HG02642 (cell line): ENCODE measurements around the gene CAMKMT.
"Not testable (repeated sequence)": the region's sequence is repeated elsewhere in the genome, so short reads cannot be mapped to it uniquely, and the experiment has no call there.

Experiments used
- ATAC-seq: cut with Tn5 transposase; IDR thresholded peaks from one replicate; pipeline ENCODE4 v1.9.1; 2021; ENCODE audit warnings: mild to moderate bottlenecking; ENCODE audit not compliant: unreplicated experiment, poor library complexity

CAMKMT gene

DNA sequence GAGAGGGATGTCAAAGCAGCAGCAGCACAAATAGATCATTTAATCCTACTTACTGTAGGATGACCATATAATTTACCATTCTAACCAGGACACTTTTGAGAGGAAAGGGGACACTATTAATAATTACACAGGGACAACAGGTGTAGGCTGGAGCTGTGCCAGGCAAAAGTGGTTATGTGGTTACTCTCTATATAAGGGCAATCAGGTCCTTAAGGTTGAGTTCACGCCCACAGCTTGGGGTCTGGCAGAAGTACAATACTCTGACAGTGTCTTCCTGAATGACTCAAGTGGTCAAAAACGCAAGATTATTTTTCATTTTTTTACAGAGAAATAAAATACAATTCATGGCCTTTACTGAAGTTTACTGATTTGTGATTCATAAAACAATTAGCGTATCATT lies 3.2 kb upstream of the CAMKMT start:
- no peak for ATAC-seq

DNA sequence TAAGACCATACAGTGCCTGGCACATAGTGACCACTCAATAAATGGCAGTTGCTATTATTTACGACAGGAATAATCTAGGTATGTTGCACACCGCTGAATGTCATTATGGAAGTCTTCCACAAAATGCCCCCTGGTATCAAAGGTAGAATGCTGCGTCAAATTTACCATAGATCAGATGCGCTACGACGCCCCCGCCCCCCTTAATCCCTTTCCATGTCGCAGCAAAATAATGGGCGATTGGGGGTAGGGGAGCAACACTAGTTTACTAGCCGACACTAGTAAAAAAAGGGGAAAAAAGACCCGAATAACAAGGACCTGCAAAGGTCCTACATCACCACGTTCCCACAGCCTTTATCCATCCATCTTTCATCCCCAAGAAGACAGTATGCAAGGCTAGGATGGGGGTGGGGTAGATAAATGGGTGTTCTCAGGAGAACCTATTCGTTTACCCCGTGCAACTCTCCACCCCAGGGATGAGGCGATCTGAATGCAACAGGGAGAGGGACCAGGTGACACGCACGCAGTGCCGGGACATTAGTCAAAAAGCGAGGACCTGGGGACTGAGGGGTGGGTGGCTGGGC lies 908 bp upstream of the CAMKMT start:
- ATAC-seq, result no peak

DNA sequence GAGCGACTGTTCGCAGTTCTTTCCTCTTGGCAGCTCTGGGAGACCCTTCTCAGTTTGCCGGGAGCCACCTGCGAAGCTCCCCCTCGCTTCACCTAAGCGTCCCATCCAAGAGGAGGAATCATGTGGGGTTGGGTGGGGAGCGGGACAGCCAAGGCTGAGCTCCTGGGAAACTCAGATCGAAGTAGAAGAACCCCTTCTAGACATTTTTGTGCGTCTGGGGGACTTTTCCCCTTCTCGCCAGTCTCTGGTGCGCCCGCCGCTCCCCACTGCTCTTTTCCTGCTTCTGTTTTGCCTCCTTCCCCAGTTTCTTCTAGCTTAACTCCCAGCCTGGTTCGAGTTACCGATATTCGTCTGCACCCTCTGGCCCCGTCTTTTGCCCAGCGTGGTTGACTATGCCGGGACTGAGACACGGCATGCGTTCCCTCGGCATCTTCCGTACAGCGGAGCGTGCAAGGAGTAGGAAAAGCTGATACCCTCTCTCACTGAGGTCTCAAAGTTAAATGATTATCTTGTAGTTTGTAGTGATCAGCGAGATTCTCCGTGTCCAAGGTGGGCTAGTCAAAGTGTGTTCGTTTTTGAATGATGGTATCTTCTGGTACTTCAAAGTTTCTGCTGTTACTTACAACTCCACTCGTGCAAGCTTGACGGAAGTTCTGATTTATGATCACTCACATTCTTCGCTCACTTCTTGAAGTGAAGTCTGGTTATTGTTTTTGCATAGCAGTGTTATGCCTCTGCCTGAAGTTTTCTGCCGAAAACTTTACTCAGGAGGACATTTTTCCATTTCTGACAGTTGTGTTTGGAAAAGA lies 664 bp downstream of the CAMKMT start:
- ATAC-seq, result peak; percentile 18

DNA sequence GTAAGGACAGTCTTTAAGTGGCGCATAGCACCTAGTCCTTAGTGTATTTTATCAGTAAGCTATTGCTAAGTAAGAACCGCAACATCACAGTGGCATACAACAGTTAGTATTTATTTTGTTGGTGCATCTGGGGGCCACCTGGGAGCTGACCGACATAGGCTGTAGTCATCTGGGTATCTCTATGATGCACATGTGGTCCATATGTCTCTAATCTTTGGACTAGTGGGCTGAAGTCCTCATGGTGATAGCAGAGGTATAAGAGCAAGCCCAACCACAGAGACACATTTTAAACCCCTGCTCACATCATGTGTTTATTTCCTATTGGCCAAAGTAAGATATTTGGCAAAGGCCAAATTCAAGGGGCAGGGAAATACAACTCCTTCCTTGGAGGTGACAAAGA lies 2.9 kb downstream of the CAMKMT start:
- ATAC-seq, result no peak

DNA sequence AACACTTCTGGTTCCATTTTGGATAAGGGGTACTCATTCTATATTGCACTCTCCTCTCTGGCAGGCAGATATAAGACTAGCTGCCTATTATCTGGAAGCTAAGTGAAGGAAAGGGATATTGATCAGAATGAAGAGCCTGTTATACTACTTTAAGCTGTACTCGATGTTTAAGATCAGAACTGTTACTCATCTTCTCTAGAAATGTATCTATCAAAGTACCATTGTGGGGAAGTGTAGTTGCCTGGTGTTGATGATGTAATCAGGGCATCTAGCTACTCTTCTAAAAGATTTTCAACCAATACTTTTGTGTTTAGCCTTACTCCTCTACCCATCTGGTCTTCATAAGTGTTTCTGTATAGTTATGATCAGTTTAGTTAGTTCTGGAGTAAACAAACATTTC lies 5.8 kb downstream of the CAMKMT start:
- no peak for ATAC-seq

DNA sequence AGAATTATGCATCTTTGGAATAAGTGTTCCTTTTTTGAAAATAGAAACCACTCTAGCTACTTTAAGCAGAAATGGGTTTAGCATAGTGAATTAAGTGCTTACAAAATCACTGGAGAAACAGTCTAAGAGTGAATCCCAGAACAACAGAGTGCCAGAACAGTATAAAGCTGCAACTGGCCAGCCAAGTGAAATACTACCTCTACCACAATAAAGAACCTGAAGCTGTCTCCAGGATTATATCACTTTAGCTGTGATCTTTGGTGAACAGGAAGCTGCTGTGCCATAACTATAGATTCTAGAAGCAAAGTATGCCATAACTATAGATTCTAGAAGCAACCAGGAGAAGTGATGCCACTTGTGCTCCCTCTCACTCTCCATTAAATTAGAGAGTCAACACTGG lies 7.6 kb downstream of the CAMKMT start:
- no peak for ATAC-seq

DNA sequence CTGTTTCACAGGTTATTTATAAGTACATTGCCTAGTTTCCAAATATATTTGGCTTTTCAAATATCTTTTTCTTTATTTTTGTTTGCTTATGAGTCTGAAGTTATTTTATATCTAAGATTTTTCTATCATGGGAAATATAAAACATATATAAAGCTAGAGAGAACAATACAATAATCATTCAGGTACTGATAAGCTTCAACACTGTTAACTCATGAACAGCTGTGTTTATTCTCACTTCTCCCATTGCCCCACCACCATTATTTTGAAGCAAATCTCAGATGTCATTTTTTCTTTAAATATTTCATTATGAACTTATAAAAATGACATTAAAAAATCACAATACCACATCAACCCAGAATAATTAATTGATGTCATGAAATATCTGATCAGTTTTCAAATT lies 9.7 kb downstream of the CAMKMT start:
- no peak for ATAC-seq

DNA sequence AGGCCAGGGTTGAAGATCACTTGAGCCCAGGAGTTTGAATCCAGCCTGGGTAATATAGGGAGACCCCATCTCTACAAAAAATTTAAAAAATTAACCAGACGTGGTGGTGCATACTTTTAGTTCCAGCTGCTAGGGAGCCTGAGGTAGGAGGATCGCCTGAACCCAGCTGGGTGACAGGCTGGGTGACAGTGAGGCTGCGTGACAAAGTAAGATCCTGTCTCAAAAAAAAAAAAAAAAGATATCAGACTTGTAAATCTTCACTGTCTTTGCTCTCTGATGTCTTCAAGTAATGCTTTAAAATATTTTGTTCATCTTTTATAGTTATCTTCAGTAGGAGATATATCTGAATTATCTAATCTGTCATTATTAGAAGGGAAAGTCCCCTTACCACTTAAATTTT lies 10.5 kb downstream of the CAMKMT start:
- ATAC-seq, result no peak

DNA sequence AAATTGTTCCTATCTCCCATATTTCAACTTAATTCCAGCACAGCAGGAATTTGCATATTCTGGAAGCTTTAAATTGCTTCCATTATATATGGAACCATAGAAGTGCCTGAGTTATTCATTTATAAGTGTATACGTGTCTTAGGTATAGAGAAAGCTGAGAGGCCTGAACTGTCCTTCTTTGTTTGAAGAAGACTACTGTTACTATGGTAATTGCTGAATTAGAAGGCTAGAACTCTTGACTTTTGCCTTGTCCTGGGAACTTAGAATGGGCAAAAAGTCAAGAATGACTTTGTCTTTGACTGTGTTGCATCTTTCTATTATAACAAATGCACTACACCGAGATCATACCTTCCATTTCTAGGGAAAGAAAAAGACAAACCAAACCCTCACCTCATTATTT lies 15.7 kb downstream of the CAMKMT start:
- ATAC-seq, result no peak

DNA sequence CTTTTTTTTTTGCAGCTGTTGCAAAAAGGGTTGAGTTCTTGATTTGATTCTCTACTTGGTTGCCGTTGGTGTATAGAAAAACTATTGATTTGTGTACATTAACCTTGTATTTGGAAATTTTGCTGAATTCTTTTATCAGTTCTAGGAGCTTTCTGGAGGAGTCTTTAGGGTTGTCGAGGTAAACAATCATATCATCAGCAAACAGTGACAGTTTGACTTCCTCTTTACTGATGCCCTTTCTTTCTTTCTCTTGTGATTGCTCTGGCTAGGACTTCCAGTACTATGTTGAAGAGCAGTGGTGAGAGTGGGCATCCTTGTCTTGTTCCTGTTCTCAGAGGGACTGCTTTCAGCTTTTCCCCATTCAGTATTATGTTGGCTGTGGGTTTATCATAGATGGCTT lies 23.5 kb downstream of the CAMKMT start:
- ATAC-seq, result not testable (repeated sequence)

DNA sequence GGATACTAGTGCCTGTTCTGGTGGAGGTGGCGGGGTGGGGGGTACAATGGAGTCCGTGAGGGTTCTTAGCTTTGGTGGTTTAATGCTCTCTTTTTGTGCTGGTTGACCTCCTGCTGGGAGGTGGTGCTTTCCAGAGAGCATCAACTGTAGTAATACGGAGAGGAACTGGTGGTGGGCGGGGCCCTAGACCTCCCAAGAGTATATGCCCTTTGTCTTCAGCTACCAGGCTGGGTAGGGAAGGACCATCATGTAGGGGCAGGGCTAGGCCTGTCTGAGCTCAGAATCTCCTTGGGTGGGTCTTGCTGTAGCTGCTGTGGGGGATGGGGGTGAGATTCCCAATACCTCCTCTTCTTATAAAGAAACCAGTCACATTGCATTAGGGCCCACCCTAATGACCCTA lies 27.1 kb downstream of the CAMKMT start:
- ATAC-seq, result no peak

DNA sequence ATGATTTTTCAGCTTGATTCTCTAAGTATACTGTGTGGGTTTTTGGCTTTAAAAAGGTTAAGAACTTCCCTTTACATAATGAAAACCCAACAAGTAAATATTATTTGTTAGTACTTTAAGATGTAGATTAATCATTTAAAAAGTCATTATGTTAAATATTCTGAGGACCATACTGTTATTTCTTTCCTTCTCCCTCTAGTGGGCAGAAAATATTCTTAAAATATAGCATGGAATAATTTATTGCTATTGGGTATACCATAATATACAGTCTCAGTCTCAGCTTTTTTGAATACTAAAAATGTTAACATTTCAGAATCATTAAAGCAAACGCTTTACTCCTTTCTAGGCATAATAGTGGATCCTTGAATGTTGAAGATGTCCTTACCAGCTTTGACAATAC lies 28.1 kb downstream of the CAMKMT start:
- no peak for ATAC-seq

DNA sequence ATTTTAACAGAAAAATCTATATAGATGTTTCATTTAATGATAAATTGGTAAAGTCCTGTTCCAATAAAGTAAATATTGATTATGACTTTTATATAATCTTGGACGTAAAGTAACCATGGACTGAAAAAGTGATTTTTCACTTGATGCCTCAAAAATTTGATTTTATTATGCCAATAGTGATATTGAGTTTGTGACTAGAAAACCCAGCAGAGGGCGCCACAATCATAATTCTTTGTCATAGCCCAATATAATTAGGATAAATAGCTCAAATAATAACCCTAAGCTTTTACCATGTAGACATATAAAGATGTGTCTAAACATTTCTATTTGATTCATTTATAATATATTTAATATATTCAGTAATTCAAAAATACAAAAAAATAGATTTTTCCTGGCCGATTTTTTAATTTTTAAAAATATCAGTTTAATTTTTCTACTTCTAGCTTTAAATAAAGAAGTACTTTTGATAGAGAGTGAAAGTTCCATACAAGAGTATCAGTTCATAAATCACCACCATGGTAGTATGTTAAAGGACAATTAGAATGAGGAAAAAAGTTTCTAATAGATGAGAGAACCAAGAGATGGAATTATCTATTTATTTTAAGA lies 30.7 kb downstream of the CAMKMT start:
- no peak for ATAC-seq

DNA sequence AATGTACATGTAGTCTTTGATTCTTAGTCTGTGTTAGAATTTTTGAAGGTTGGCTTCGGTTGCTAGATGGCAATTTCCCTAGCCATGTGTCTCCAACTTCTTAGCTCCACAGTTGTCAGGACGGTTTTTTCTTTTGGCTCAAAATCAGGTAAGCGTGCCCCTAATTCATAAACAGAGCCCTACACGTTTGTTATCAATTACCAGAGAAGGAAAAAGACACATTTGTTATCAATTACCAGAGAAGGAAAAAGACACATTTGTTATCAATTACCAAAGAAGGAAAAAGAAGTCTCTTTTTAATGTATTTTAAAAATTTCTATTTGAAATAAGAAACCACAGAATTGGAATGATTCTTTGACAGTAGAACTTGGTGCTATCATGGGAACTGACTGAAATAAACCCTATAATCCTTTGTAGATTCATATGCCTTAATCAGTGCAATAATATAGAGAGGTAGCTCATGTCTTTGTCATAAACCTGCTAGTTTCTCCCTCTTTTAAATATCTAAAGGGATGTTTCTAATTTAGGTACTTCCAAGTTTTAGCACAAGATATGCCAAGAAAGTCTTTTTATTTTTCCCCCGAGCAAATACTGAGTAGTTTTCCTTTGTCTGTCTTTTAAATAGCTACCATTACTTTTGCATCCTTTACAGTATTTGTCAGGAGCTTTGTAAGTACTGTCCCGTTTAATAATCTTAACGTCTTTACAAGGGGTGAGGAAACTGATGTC lies 35.9 kb downstream of the CAMKMT start:
- no peak for ATAC-seq

DNA sequence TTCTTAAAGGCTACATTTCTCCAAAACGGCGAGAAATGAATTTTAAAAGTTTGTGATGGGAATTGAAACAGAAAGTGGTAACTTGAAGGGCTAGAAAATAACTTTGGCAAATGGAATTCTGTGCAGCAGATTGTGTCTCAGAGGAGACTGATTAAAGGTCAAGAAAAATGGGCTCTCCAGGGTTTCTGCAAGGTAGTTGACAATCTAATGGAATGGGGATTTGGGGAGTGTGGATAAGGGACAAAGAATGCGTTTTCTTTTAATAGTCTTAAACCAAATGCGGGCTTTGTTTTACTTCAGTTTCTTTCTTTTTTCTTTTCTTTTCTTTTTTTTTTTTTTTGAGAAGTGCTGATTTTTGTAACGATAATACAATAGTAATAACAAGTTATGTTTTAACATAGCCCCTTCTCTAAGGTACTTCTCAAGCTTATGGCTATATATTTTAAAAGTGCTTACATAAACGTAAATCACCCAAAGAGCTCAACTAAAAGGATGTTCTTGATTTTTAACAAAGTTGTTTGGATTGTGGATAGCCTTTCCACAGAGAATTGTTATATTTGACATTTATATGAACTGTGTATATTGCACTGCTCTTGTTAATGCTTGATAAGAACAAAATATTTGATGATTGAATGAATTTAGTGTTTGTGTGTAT lies 36.6 kb downstream of the CAMKMT start:
- ATAC-seq, result no peak

DNA sequence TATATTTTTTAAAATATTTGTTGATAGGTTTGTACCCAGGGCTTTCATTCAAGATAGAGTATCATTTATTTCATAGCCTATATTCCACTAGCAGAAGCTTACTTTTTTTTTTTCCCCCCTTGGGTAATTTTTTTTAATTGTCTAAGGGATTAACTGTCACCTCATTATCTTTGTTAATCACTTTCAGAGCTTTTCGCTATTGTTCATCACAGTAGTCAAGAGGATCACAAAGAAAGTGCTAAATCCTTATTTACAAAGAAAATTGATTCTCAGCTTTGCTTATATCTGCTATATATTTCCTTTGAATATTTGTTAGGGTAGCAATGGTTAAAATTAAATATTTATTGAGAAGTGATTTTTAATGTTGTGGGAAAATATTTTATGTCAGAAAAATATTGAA lies 59.0 kb downstream of the CAMKMT start:
- ATAC-seq, result no peak

DNA sequence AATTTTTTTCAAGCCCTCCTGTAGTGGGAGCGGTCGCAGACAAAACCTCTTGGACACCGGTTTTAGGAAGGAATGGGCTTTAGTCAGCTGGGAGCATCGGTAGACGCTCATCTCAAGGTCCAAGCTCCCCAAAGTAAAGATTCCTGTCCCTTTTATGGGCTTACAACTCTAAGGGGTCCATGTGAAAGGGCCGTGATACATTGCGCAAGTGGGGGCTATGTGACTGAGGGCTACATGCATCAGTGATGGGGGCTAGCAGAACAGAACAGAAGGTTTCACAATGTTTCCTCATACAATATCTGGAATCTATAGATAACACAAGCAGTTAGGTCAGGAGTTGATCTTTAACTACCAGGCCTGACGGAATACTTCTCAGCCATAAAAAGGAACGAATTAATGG lies 62.5 kb downstream of the CAMKMT start:
- ATAC-seq, result no peak

DNA sequence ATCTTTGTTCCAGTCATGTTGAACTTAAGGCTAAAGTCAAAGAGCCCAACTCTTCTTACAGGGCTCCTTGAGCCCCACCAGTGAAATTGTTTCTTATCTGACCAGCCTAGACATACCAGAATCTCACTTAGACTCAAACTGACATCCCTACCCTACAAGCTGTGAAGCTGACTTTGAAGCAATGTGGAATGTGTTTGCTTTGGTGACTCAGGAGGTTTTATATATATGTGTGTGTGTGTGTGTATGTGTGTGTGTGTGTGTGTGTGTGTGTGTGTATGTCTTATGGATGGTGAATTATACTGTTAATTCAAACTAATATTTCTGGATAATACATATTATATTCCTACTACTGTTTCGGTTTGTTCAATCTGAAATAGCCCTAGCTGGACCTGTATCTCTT lies 67.3 kb downstream of the CAMKMT start:
- no peak for ATAC-seq

DNA sequence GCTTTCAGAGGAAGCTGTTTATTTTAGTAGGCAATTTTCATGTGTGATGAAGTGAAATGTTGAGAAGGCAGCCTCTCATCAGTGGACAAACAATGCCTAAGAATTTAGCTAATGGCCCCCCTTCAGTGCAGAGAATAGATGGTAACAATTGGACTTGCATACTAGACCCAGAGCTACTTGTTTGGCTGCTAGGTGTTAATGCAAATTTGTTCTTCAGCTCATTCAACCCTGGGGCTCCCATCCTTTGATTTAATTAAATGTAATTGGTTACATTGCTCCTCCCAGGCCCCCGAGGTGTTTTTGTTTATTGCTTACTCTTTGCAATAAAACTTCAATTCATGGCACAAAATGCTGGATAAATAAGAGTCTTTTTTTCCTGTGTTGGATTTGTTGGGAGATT lies 68.6 kb downstream of the CAMKMT start:
- no peak for ATAC-seq

DNA sequence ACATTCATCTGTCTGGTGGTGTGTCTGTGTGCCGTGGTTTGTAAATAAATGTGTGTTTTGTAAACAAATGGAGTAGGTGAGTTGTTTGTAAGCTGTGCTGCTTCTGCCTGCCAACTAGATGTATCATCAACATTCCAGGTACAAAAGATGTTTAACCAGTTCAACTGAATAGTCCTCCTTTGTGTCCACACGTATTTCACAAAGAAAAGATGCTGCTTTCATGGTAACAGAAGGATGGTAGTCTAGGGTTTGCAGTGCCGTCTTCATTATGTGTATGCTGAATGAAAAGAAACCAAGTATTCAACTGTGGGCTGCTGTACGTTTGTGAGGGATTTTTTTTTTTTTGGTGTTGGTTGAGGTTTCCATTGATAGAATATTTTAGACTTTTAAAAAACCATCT lies 72.1 kb downstream of the CAMKMT start:
- ATAC-seq, result no peak

DNA sequence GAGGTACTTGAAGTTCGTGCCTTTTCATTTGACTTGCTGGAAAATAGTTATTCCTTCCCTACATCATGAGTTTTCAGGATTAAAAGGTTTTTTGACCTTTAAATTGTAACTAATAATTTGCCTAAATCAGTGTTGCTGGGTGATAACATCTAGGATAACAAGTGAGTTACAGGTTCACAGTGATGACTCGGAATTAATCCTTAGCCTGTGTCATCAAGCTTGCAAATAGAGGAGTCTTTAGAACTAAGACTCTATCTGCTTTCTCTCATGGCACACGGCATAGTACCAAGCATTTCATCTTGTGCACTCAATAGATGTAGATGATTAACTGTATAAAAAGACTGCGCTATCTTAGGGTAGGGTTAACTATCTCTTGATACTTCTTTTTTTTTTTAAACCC lies 79.5 kb downstream of the CAMKMT start:
- ATAC-seq, result no peak
